ENCODE measurements around the gene EPB41L5.

- TF ChIP-seq GATA2 (IDR thresholded peaks at IDR 0.05; ENCODE audit: low read depth, low read length) (no peak), GATA3 (IDR thresholded peaks at IDR 0.05; ENCODE audit: low read depth, low read length) (no peak)
Observed at GRCh38 chr2:120219291-120219690, 206.4 kb downstream of the EPB41L5 start.

All from SH-SY5Y (cell line).